GM12878 (cell line): ENCODE data around the gene BTBD10. TPM values are rescaled to one million over a fixed set of nuclear protein-coding genes. Genes with fewer than 3 reads are reported as not detected.

Experiments used
- ATAC-seq: fragments of 200-7000 bp; cut with Tn5 transposase; 3 replicates; pipeline ENCODE4 v1.9.1; 2020; ENCODE audit warnings: mild to moderate bottlenecking, moderate library complexity
- BruUV-seq: library from RNA; stranded (reverse); fragments of 400-500 nt; replicated peaks from 2 replicates; lab custom pipeline; 2021; lab: Mats Ljungman, UMichigan
- CTCF ChIA-PET: fragments of 300-600 bp; sonication (Branson Sonifier 250); formaldehyde crosslinking; extraction: SDS; loops from one replicate; lab custom pipeline; 2021; ENCODE audit warnings: inconsistent platforms; lab: Yijun Ruan, JAX
- POLR2A ChIA-PET: fragments of 350-600 bp; formaldehyde crosslinking; extraction: SDS; loops from one replicate; lab custom pipeline; 2021; ENCODE audit warnings: inconsistent platforms; lab: Charles Lee
- RAD21 ChIA-PET: fragments of 300-600 bp; sonication (Branson Sonifier 250); formaldehyde crosslinking; loops from one replicate; lab custom pipeline; 2023; ENCODE audit warnings: antibody characterized with exemption; ENCODE audit not compliant: unreplicated experiment; lab: Charles Lee
- SMC1A ChIA-PET: fragments of 300-600 bp; sonication (Branson Sonifier 250); formaldehyde crosslinking; loops from one replicate; lab custom pipeline; 2023; ENCODE audit not compliant: unreplicated experiment, uncharacterized antibody; lab: Charles Lee
- DNase-seq: peaks from one replicate; pipeline ENCODE4 v3.0.0-alpha.2; 2011; ENCODE audit warnings: low read depth, low spot score
- FAIRE-seq: peaks from 3 replicates; lab custom pipeline; 2011; peaks lifted over from hg19 to GRCh38; lab: Jason Lieb, UNC
- H2AFZ ChIP-seq: 2 replicates; pipeline ENCODE4 v1.6.0; 2011; ENCODE audit warnings: low read depth, low read length, control low read depth; ENCODE audit not compliant: control insufficient read depth
- H3K27ac ChIP-seq: 2 replicates; pipeline ENCODE4 v1.5.1; 2011; ENCODE audit warnings: control low read depth; ENCODE audit not compliant: control insufficient read depth, insufficient read depth
- H3K27me3 ChIP-seq, 2 experiments: replicated peaks in 1 of 2; 2 replicates each; pipeline versions ENCODE4 v1.6.0 to v1.6.1; 2011; ENCODE audit warnings: low read length in 1 of 2; ENCODE audit not compliant: control insufficient read depth in 2 of 2, insufficient read depth in 2 of 2
- H3K36me3 ChIP-seq, 2 experiments: 2 replicates each; pipeline ENCODE4 v1.5.1; 2011; ENCODE audit warnings: low read length in 1 of 2; ENCODE audit not compliant: control insufficient read depth in 2 of 2, insufficient read depth in 2 of 2
- H3K4me1 ChIP-seq: 2 replicates; pipeline ENCODE4 v1.6.1; 2011; ENCODE audit warnings: mild to moderate bottlenecking, low read length, moderate library complexity, mixed read lengths; ENCODE audit not compliant: control insufficient read depth, insufficient read depth
- H3K4me2 ChIP-seq: 2 replicates; pipeline ENCODE4 v1.6.0; 2011; ENCODE audit warnings: control low read depth; ENCODE audit not compliant: control insufficient read depth, insufficient read depth
- H3K4me3 ChIP-seq: fragments of 200-600 bp; sonication (generic); 2 replicates; pipeline ENCODE4 v1.5.1; 2016
- H3K79me2 ChIP-seq: 2 replicates; pipeline ENCODE4 v1.6.0; 2011; ENCODE audit warnings: low read length; ENCODE audit not compliant: control insufficient read depth, insufficient read depth
- H3K9ac ChIP-seq: 2 replicates; pipeline ENCODE4 v1.8.0; 2011; ENCODE audit warnings: low read length, control low read depth, mixed read lengths; ENCODE audit not compliant: control insufficient read depth, insufficient read depth
- H3K9me3 ChIP-seq: replicated peaks from 3 replicates; pipeline ENCODE4 v1.5.1; 2011; ENCODE audit warnings: mild to moderate bottlenecking, low read length; ENCODE audit not compliant: control insufficient read depth, insufficient read depth
- H4K20me1 ChIP-seq: 2 replicates; pipeline ENCODE4 v1.6.0; 2011; ENCODE audit not compliant: control insufficient read depth, insufficient read depth
- IKZF1 ChIP-seq: fragments of 450-650 bp; conservative IDR thresholded peaks from 2 replicates; pipeline ENCODE4 v1.6.1; 2017; ENCODE audit warnings: antibody characterized with exemption, mild to moderate bottlenecking
- IKZF2 ChIP-seq, 2 experiments: fragments of 450-650 bp; IDR thresholded peaks; 2 replicates each; pipeline ENCODE4 v1.6.1; 2017; ENCODE audit warnings: mild to moderate bottlenecking in 2 of 2, moderate library complexity in 2 of 2
- NFYB ChIP-seq: IDR thresholded peaks from 2 replicates; pipeline ENCODE4 v1.6.1; 2011; ENCODE audit warnings: low read depth, mild to moderate bottlenecking, low read length, improper control_type of control experiment, moderate library complexity; ENCODE audit not compliant: insufficient read depth
- PAX5 ChIP-seq: IDR thresholded peaks from 2 replicates; pipeline ENCODE4 v1.6.1; 2011; ENCODE audit warnings: low read depth, low read length, borderline replicate concordance
- RB1 ChIP-seq: fragments of 450-650 bp; formaldehyde crosslinking; IDR thresholded peaks from 2 replicates; pipeline ENCODE4 v1.6.1; 2017; ENCODE audit warnings: mild to moderate bottlenecking, borderline replicate concordance
- SREBF1 ChIP-seq: IDR thresholded peaks from 2 replicates; pipeline ENCODE4 v1.6.1; 2012; ENCODE audit warnings: mild to moderate bottlenecking, low read length
- TAF1 ChIP-seq: IDR thresholded peaks from 2 replicates; pipeline ENCODE4 v1.6.1; 2011; ENCODE audit warnings: mild to moderate bottlenecking, low read depth, low read length, borderline replicate concordance
- ZBTB4 ChIP-seq: fragments of 450-650 bp; formaldehyde crosslinking; IDR thresholded peaks from 2 replicates; pipeline ENCODE4 v1.4.0; 2022; ENCODE audit warnings: mild to moderate bottlenecking, moderate library complexity
- WGBS: methylation state at CpG from one replicate; pipeline ENCODE4 v1.1.6; 2016; ENCODE audit warnings: low lambda C conversion rate; ENCODE audit not compliant: insufficient replicate concordance, insufficient coverage; ENCODE audit errors: missing lambda C conversion rate; 5-methylcytosine and 5-hydroxymethylcytosine counted together
- in situ Hi-C: fragments of 300-500 bp; cut with MboI; formaldehyde crosslinking; loops from 9 replicates; pipeline ENCODE4 v1.14.3; 2018; ENCODE audit warnings: mixed read lengths
- intact Hi-C: fragments of 100-400 bp; cut with micrococcal nuclease; formaldehyde crosslinking; loops from one replicate; pipeline ENCODE4 v1.14.2; 2022; ENCODE audit not compliant: unreplicated experiment
- polyA plus RNA-seq, 11 experiments: library from polyadenylated mRNA; depleted of rRNA in 4 of 11; unstranded in 6 of 11; stranded (reverse) in 5 of 11; fragments of >200 nt; fragmentation: Nextera tagmentation in 4 of 11; fragmentation: Illumina TruSeq in 1 of 11; extraction: Ambion mirVana in 4 of 11; extraction: Trizol in 1 of 11; gene quantifications; 1 replicate in 1 of 11; 2 replicates in 10 of 11; pipeline versions ENCODE4 v1.2.1 to v1.2.3, GENCODE V29; 2011 to 2016; ENCODE audit warnings: inconsistent platforms in 2 of 11, missing spikeins in 2 of 11, low read depth in 1 of 11
- total RNA-seq, 4 experiments: library from RNA; depleted of rRNA in 3 of 4; stranded (reverse); fragments of >200 nt in 3 of 4; fragmentation: Illumina TruSeq in 1 of 4; extraction: Trizol in 1 of 4; gene quantifications; 2 replicates each; pipeline versions ENCODE4 v1.2.1 to v1.2.3, GENCODE V29; 2013 to 2021
- TF ChIP-seq, protein P1 (sequence below): IDR thresholded peaks from 2 replicates; pipeline ENCODE4 v1.6.1; 2012; ENCODE audit warnings: low read length, inconsistent platforms
- TF ChIP-seq, protein P2 (sequence below): fragments of 450-650 bp; IDR thresholded peaks from 2 replicates; pipeline ENCODE4 v1.6.1; 2016; ENCODE audit warnings: mild to moderate bottlenecking

BTBD10 gene
- total and polyA plus RNA-seq, 10 of the 15 experiments (the other 5 are each of a cell fraction or from before 2014, with no cell fraction given), result 20.8 to 38.8 (median 26.9) TPM

DNA sequence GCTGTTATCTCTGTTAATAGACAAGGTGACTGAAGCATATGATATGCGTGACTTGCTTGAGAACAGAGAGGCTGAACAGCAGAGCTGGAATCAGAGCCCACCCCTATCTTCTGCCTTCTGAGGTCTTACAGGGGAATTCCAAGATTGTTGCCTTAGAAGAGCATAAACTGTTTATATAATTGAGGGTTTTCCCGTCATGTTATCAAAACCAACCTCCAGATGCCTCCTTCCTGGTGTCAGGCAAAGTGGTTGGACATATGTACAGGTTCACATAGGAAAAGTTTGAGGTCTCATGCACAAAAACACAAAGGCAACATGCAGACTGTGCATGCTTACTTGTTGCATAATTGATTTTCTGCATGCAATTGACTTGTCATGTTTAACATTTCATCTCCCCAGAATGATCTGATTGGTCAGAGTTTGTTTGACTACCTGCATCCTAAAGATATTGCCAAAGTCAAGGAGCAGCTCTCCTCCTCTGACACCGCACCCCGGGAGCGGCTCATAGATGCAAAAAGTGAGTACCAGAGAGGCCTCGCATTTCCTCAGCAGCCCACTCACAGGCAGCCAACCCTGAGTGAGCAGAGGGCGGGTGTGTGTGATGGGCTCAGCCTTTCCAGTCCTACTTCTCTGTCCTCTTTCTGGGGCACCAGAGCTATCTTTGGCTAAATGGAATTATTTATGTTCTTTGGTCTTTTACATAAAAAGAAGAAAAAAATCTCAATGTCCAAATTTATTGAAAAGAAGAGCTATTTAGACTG, 96.6 kb downstream of the BTBD10 start:
- DNase-seq, result no peak
- no peak for TF ChIP-seq TAF1
- TF ChIP-seq NFYB, result 0 out of 2 replicates have a peak, but pooled peaks have one; percentile 14
- no peaks in the 10 kb centered on the region for H3K9me3 ChIP-seq
- no TSS peak for BruUV-seq
- ChIA-PET SMC1A (interaction anchor here (0.7 to 1.5 kb wide), 4 partner anchors 12 to 120 kb away, joined by 3 to 7 read pairs (median 4); no protein-coding TSS in a partner anchor), CTCF (interaction anchor here (1.3 kb wide), 2 partner anchors 12 to 116 kb away, joined by 3 read pairs; no protein-coding TSS in a partner anchor), POLR2A (no interaction called here), RAD21 (no interaction called here)
- no peaks in the 10 kb centered on the region for H3K79me2 ChIP-seq
- no peaks in the 10 kb centered on the region for H3K4me1 ChIP-seq
- peaks cover 15 to 24% of the 10 kb centered on the region in 2 experiments for H3K36me3 ChIP-seq
- no peak overlapping the region for H3K4me2 ChIP-seq
- intact Hi-C loops, result no loop called here
- no peak for ATAC-seq
- 56% methylated on average over 7 of the region's 7 CpGs for WGBS
- no peak for FAIRE-seq
- no peaks in the 10 kb centered on the region for H3K27me3 ChIP-seq
- H3K27ac ChIP-seq, result no peak overlapping the region
- no peak overlapping the region for H3K4me3 ChIP-seq
- no peak overlapping the region for H3K9ac ChIP-seq
- no peak overlapping the region for H2AFZ ChIP-seq
- H4K20me1 ChIP-seq, result no peaks in the 10 kb centered on the region
- in situ Hi-C loops, result no loop called here

- Histone ChIP-seq H3K9me3 (no peaks in the 10 kb centered on the region), H3K79me2 (no peaks in the 10 kb centered on the region), H2AFZ (no peak overlapping the region), H3K4me3 (no peak overlapping the region), H4K20me1 (no peaks in the 10 kb centered on the region), H3K27me3 (no peaks in the 10 kb centered on the region), H3K4me1 (no peaks in the 10 kb centered on the region), H3K27ac (no peak overlapping the region), H3K9ac (no peak overlapping the region), H3K4me2 (no peak overlapping the region), H3K36me3 (peaks cover 12 to 15% of the 10 kb centered on the region in 2 experiments)
- ChIA-PET POLR2A (no interaction called here), SMC1A (interaction anchor here (1.8 kb wide), 1 partner anchor 18 kb away, joined by 4 read pairs; no protein-coding TSS in a partner anchor), CTCF (interaction anchor here (1.0 kb wide), 1 partner anchor 171 kb away, joined by 3 read pairs; no protein-coding TSS in a partner anchor), RAD21 (no interaction called here)
- no peak for ATAC-seq
- no TSS peak for BruUV-seq
- intact Hi-C loops (no loop called here), in situ Hi-C loops (no loop called here)
- DNase-seq, result no peak
- no peak for FAIRE-seq
- WGBS, result 35% methylated on average over 2 of the region's 2 CpGs
- TF ChIP-seq IKZF2 (IDR thresholded peaks at IDR 0.05), result no peak
- TF ChIP-seq, protein P1, sequence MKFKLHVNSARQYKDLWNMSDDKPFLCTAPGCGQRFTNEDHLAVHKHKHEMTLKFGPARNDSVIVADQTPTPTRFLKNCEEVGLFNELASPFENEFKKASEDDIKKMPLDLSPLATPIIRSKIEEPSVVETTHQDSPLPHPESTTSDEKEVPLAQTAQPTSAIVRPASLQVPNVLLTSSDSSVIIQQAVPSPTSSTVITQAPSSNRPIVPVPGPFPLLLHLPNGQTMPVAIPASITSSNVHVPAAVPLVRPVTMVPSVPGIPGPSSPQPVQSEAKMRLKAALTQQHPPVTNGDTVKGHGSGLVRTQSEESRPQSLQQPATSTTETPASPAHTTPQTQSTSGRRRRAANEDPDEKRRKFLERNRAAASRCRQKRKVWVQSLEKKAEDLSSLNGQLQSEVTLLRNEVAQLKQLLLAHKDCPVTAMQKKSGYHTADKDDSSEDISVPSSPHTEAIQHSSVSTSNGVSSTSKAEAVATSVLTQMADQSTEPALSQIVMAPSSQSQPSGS, result no peak
- no peak for TF ChIP-seq IKZF1
- TF ChIP-seq ZBTB4 (CRISPR knock-in tag), result no peak
- TF ChIP-seq RB1, result no peak
- TF ChIP-seq, protein P2, sequence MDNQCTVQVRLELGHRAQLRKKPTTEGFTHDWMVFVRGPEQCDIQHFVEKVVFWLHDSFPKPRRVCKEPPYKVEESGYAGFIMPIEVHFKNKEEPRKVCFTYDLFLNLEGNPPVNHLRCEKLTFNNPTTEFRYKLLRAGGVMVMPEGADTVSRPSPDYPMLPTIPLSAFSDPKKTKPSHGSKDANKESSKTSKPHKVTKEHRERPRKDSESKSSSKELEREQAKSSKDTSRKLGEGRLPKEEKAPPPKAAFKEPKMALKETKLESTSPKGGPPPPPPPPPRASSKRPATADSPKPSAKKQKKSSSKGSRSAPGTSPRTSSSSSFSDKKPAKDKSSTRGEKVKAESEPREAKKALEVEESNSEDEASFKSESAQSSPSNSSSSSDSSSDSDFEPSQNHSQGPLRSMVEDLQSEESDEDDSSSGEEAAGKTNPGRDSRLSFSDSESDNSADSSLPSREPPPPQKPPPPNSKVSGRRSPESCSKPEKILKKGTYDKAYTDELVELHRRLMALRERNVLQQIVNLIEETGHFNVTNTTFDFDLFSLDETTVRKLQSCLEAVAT, result no peak
- no peak for TF ChIP-seq PAX5
- no peak for TF ChIP-seq SREBF1
Observed at GRCh38 chr11:13364388-13364787, 98.6 kb downstream of the BTBD10 start.
